ENCODE results near the gene HCAR3.

- TF ChIP-seq ARNTL (CRISPR knock-in tag; IDR thresholded peaks at IDR 0.05; ENCODE audit: borderline replicate concordance, low read depth) (no peak), TSHZ2 (CRISPR knock-in tag; IDR thresholded peaks at IDR 0.05) (no peak), ZFP30 (CRISPR knock-in tag; IDR thresholded peaks at IDR 0.05) (no peak), RARB (CRISPR knock-in tag; IDR thresholded peaks at IDR 0.05) (no peak), TCF4 (CRISPR knock-in tag; IDR thresholded peaks at IDR 0.05; ENCODE audit: borderline replicate concordance) (no peak), PATZ1 (CRISPR knock-in tag; IDR thresholded peaks at IDR 0.05; ENCODE audit: borderline replicate concordance) (no peak), CREB5 (CRISPR knock-in tag; IDR thresholded peaks at IDR 0.05; ENCODE audit: low read depth) (no peak), ZFP3 (CRISPR knock-in tag; IDR thresholded peaks at IDR 0.05) (no peak), PPARA (CRISPR knock-in tag; IDR thresholded peaks at IDR 0.05; ENCODE audit: borderline replicate concordance) (no peak), GLIS3 (CRISPR knock-in tag; IDR thresholded peaks at IDR 0.05) (no peak), BACH2 (CRISPR knock-in tag; IDR thresholded peaks at IDR 0.05; ENCODE audit: borderline replicate concordance) (no peak), OSR1 (CRISPR knock-in tag; IDR thresholded peaks at IDR 0.05) (no peak)
- TF ChIP-seq, protein P1, sequence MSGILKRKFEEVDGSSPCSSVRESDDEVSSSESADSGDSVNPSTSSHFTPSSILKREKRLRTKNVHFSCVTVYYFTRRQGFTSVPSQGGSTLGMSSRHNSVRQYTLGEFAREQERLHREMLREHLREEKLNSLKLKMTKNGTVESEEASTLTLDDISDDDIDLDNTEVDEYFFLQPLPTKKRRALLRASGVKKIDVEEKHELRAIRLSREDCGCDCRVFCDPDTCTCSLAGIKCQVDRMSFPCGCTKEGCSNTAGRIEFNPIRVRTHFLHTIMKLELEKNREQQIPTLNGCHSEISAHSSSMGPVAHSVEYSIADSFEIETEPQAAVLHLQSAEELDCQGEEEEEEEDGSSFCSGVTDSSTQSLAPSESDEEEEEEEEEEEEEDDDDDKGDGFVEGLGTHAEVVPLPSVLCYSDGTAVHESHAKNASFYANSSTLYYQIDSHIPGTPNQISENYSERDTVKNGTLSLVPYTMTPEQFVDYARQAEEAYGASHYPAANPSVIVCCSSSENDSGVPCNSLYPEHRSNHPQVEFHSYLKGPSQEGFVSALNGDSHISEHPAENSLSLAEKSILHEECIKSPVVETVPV (CRISPR knock-in tag; IDR thresholded peaks at IDR 0.05): no peak
Observed at GRCh38 chr12:122681814-122682213, 34.8 kb downstream of the HCAR3 start.

Data from SK-N-SH treated with all-trans-retinoic acid at 6 μM for 48 hours (cell line).